Mesothelial cell of epicardium (in vitro differentiated cells): Measurements from ENCODE around the gene GTPBP2. TPM values are rescaled to one million over a fixed set of nuclear protein-coding genes. Genes with fewer than 3 reads are reported as not detected.
A peak's percentile ranks its signal among the peaks of the same experiment; 100 is the strongest.
"Not testable (repeated sequence)": the region's sequence is repeated elsewhere in the genome, so short reads cannot be mapped to it uniquely, and the experiment has no call there.

ENCODE experiments used
- DNase-seq, 2 experiments: peaks; one replicate each; pipeline ENCODE4 v3.0.0; 2021; ENCODE audit warnings: low spot score in 2 of 2; ENCODE audit not compliant: unreplicated experiment in 2 of 2
- H3K27ac Mint-ChIP-seq: 2 replicates; pipeline ENCODE4 v1.8.0; 2021; ENCODE audit warnings: mixed read lengths
- H3K27me3 Mint-ChIP-seq: 2 replicates; pipeline ENCODE4 v1.8.0; 2021; ENCODE audit warnings: low read depth, mixed read lengths
- H3K36me3 Mint-ChIP-seq: 2 replicates; pipeline ENCODE4 v1.8.0; 2021; ENCODE audit warnings: mixed read lengths
- H3K4me1 Mint-ChIP-seq: 2 replicates; pipeline ENCODE4 v1.8.0; 2021; ENCODE audit warnings: mixed read lengths
- H3K4me3 Mint-ChIP-seq: 2 replicates; pipeline ENCODE4 v1.8.0; 2021; ENCODE audit warnings: mild to moderate bottlenecking, moderate library complexity, mixed read lengths
- H3K9me3 Mint-ChIP-seq: 2 replicates; pipeline ENCODE4 v1.8.0; 2021; ENCODE audit warnings: mixed read lengths
- CTCF ChIP-seq: fragments of 200-600 bp; sonication (generic); IDR thresholded peaks from one replicate; pipeline ENCODE4 v1.5.0; 2021; ENCODE audit warnings: antibody characterized with exemption; ENCODE audit not compliant: unreplicated experiment
- total RNA-seq: library from RNA; stranded (reverse); gene quantifications from 3 replicates; pipeline ENCODE4 v1.2.1, GENCODE V29; 2021

Gene GTPBP2
- total RNA-seq, 1 donor from 2014 or later = 76.5 TPM

GRCh38 chr6:43608310-43608763, 20.7 kb downstream of the GTPBP2 start:
- Mint-ChIP-seq H3K4me1 (peaks cover 2% of the 10 kb centered on the region), H3K27ac (no peak overlapping the region), H3K9me3 (no peaks in the 10 kb centered on the region), H3K27me3 (no peaks in the 10 kb centered on the region), H3K4me3 (no peak overlapping the region), H3K36me3 (peaks cover 21% of the 10 kb centered on the region)
- DNase-seq = peak in 1 of 2 experiments; percentile 72
- peak; percentile 83 for TF ChIP-seq CTCF

GRCh38 chr6:43606019-43606418, 23.0 kb downstream of the GTPBP2 start:
- Mint-ChIP-seq H3K4me3 (no peak overlapping the region), H3K36me3 (peaks cover 26% of the 10 kb centered on the region), H3K4me1 (peaks cover 2% of the 10 kb centered on the region), H3K27me3 (no peaks in the 10 kb centered on the region), H3K27ac (no peak overlapping the region), H3K9me3 (no peaks in the 10 kb centered on the region)
- no peak for TF ChIP-seq CTCF
- DNase-seq = no peak

- DNase-seq = no peak
- Mint-ChIP-seq H3K27ac (no peak overlapping the region), H3K27me3 (no peaks in the 10 kb centered on the region), H3K36me3 (peaks cover 29% of the 10 kb centered on the region), H3K9me3 (no peaks in the 10 kb centered on the region), H3K4me1 (peaks cover 2% of the 10 kb centered on the region), H3K4me3 (no peak overlapping the region)
- TF ChIP-seq CTCF = no peak
Measured at GRCh38 chr6:43604174-43604573, 24.9 kb downstream of the GTPBP2 start.

GRCh38 chr6:43600595-43600994, 28.5 kb downstream of the GTPBP2 start:
- no peak overlapping the region for H3K27ac Mint-ChIP-seq
- DNase-seq = no peak
- no peaks in the 10 kb centered on the region for H3K27me3 Mint-ChIP-seq
- no peak overlapping the region for H3K4me3 Mint-ChIP-seq
- H3K36me3 Mint-ChIP-seq = peaks cover 23% of the 10 kb centered on the region
- no peaks in the 10 kb centered on the region for H3K9me3 Mint-ChIP-seq
- no peaks in the 10 kb centered on the region for H3K4me1 Mint-ChIP-seq
- no peak for TF ChIP-seq CTCF

GRCh38 chr6:43593938-43594337, 35.1 kb downstream of the GTPBP2 start:
- no peak overlapping the region for H3K4me3 Mint-ChIP-seq
- no peak for TF ChIP-seq CTCF
- no peak overlapping the region for H3K27ac Mint-ChIP-seq
- no peak for DNase-seq
- peaks cover 10% of the 10 kb centered on the region for H3K36me3 Mint-ChIP-seq
- no peaks in the 10 kb centered on the region for H3K27me3 Mint-ChIP-seq
- no peaks in the 10 kb centered on the region for H3K4me1 Mint-ChIP-seq
- H3K9me3 Mint-ChIP-seq = no peaks in the 10 kb centered on the region

GRCh38 chr6:43589564-43589963, 39.5 kb downstream of the GTPBP2 start:
- not testable (repeated sequence) for H3K4me1 Mint-ChIP-seq, H3K27me3 Mint-ChIP-seq, H3K27ac Mint-ChIP-seq, H3K4me3 Mint-ChIP-seq, DNase-seq, H3K9me3 Mint-ChIP-seq
- peaks cover 20% of the 10 kb centered on the region for H3K36me3 Mint-ChIP-seq
